Stimulated activated CD8-positive, alpha-beta memory T cell treated with anti-CD3 and anti-CD28 coated beads, Interleukin-12 subunit alpha, Interleukin-12 subunit beta, amount 100 ng/mL, for 1 hour (primary cell): ENCODE measurements around the gene GCNT2.
"Not testable (repeated sequence)": the region's sequence is repeated elsewhere in the genome, so short reads cannot be mapped to it uniquely, and the experiment has no call there.

Experiments
- DNase-seq: peaks from one replicate; pipeline ENCODE4 v3.0.0-alpha.2; 2020; ENCODE audit warnings: low read depth

Gene GCNT2

DNA sequence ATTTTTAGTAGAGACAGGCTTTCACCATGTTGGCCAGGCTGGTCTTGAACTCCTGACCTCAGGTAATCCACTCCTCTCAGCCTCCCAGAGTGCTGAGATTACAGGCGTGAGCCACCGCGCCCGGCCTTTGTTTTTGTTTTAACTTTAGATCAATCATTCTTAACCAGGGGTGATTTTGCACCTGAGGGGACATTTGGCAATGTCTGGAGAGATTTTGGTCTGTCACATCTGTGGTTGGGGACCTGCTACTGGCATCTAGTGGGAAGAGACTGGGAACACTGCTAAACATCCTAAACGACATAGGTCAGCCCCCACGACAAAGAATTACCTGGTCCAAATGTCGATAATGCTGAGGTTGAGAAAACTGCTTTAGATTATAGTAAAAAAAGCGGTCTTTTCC is 91.0 kb downstream of the GCNT2 start:
- no peak for DNase-seq

DNA sequence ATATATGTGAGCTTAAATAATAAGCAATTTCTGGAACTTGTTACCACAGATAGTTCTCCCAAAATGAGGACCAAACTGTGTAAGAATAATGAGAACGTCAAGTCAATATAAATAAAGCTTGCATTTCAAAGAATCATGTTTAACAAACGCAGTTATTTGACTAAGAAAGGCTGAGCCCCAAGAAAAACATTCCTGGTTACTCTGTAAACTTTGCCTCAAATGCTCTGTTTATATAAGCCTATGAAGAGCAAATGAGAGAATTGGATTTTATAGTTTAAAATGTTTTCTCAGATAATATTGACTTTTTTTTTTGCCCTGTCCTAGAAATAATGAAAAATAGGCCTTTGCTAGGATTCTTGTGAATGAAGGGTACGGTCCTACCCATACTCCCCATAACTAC is 91.9 kb downstream of the GCNT2 start:
- DNase-seq = no peak

GRCh38 chr6:10613723-10614122 is 92.6 kb downstream of the GCNT2 start:
- no peak for DNase-seq

DNA sequence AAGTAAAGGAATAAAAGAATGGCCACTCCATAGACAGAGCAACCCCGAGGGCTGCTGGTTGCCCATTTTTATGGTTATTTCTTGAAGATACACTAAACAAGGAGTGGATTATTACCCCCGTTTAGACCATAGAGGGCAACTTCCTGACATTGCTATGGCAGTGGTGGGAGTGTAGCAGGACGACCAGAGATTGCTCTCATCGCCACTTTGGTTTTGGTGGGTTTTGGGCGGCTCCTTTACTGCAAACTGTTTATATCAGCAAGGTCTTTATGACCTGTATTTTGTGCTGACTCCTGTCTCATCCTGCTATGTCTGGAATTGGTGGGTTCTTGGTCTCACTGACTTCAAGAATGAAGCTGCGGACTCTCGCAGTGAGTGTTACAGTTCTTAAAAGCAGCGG is 94.5 kb downstream of the GCNT2 start:
- no peak for DNase-seq

- DNase-seq = not testable (repeated sequence)
These were observed 95.1 kb downstream of the GCNT2 start for GRCh38 chr6:10616266-10616665.

DNA sequence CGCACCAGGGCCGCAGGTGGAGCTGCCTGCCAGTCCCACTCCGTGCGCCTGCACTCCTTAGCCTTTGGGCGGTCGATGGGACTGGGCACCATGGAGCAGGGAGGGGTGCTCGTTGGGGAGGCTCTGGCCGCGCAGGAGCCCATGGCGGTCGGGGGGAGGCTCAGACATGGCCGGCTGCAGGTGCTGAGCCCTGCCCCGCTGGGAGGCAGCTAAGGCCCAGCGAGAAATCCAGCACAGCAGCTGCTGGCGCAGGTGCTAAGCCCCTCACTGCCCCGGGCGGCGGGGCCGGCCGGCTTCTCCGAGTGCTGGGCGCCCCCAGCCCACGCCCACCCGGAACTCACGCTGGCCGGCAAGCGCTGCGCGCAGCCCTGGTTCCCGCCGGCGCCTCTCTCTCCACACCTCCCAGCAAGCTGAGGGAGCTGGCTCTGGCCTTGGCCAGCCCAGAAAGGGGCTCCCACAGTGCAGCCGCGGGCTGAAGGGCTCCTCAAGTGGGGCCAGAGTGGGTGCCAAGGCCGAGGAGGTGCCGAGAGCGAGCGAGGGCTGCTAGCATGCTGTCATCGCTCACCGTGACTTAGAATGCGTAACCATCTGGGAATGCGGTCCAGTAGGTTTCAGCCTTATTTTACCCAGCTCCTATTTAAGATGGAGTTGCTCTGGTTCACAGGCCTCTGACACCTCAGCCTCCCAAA is 96.0 kb downstream of the GCNT2 start:
- no peak for DNase-seq

DNA sequence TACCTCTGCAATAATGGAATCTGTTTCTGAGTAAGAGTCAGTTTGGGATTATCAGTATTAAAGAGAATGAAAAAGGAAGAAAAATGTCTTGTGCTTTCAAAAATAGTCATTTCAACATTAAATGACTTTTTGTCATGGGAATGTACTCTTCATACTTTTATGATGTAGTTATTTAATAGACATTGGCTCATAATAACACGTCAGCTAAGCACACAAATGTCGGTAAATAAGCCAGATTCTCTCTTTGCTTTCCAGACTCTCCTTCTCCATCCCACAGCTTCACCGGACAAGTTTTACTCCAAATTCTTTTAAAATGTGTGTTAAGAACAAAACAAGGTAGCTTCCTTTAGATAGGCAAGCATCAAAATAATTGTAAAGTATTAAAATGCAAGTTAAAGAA is 97.3 kb downstream of the GCNT2 start:
- no peak for DNase-seq

GRCh38 chr6:10621213-10621612 is 100.1 kb downstream of the GCNT2 start:
- DNase-seq = no peak

DNA sequence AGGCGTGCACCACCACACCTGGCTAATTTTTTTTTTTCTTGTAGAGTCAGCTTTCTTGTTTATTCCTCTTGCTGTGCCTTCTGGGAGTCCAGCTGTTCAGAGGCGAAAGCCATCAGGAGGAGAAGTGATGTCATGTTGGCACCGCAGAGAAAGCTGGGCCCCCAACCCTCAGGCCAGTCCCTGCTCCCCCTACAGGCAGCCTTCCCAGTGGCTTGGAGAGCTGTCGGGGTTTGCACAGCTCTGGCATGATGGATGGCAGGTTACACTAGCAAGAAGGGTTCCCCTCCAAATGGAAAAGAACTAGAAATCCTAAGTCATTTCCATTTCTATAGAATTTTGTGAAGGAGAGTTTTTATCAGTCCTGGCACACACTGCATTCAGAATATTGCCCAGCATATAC is 100.7 kb downstream of the GCNT2 start:
- DNase-seq = no peak

GRCh38 chr6:10624836-10625235 is 103.7 kb downstream of the GCNT2 start:
- DNase-seq = no peak

- no peak for DNase-seq
These were observed 105.1 kb downstream of the GCNT2 start for GRCh38 chr6:10626154-10626741.

- no peak for DNase-seq
These were observed 106.6 kb downstream of the GCNT2 start for GRCh38 chr6:10627800-10628199.

GRCh38 chr6:10630178-10630577 is 109.0 kb downstream of the GCNT2 start:
- DNase-seq = no peak

- no peak for DNase-seq
These were observed 112.1 kb downstream of the GCNT2 start for GRCh38 chr6:10633216-10633615.

- no peak for DNase-seq
These were observed 119.3 kb downstream of the GCNT2 start for GRCh38 chr6:10640412-10640811.

- DNase-seq = no peak
These were observed 120.4 kb downstream of the GCNT2 start for GRCh38 chr6:10641528-10641927.

DNA sequence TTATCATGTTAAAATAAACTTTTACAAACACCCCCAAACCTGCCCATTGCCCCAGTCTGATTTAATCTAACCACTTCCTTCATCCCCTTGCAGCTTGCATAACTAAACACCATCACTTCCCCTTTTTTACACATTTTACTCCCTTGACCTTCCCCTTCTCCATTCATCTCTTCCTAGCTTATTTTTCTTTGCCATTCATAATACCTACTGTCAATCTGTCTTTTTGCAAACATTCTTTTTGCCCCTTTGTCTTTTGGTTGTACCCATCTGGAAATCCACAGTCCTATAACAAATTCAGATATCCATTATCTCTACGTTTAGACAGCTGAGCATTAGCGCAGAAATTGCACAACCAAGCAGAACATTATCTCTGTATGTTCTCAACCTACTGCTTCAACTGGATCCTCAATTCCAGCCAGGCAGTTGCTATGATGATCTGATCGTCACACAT is 122.1 kb downstream of the GCNT2 start:
- DNase-seq = no peak

DNA sequence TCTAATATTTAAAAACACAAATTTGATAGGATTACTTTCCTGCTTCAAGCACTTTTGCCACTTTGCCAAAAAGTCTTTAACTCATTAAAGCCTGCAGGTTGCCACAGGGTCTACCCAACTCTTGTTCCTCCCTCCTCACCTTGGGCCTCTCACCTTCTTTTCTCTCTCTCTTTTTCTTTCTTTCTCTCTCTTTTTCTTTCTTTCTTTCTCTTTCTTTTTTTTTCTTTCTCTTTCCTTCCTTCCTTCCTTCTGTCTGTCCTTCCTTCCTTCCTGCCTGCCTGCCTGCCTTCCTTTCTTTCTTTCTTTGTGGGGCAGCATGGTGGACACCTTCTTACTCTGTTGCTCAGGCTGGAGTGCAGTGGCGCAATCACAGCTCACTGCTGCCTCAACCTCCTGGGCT is 123.1 kb downstream of the GCNT2 start:
- DNase-seq = no peak

DNA sequence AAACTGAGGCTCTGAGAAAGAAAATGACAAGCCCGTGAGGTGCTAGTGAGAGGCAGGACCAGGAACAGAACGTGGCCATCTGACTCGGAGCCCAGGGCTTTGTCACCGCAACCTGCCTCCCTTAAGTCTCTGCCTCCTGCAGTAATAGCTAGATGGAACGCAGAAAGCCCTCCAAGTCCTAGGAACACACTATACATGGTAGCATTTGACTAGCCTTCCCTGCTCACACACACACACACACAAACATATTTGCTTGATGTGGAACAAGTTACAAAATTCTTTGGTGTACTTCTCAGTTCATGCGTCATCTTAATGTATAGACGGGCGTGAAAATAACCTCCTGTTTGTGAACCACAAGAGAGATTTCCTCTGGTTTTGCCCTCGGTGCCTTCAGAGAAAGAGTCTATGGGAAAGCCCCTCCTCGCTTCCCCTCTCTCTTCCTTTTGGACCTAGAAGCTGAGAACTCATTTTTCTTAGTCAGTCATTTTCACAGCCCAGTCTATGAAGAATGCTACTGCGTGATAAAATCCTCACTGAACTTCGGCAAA is 134.4 kb downstream of the GCNT2 start:
- DNase-seq = no peak

- no peak for DNase-seq
These were observed 138.0 kb downstream of the GCNT2 start for GRCh38 chr6:10658910-10659698.

DNA sequence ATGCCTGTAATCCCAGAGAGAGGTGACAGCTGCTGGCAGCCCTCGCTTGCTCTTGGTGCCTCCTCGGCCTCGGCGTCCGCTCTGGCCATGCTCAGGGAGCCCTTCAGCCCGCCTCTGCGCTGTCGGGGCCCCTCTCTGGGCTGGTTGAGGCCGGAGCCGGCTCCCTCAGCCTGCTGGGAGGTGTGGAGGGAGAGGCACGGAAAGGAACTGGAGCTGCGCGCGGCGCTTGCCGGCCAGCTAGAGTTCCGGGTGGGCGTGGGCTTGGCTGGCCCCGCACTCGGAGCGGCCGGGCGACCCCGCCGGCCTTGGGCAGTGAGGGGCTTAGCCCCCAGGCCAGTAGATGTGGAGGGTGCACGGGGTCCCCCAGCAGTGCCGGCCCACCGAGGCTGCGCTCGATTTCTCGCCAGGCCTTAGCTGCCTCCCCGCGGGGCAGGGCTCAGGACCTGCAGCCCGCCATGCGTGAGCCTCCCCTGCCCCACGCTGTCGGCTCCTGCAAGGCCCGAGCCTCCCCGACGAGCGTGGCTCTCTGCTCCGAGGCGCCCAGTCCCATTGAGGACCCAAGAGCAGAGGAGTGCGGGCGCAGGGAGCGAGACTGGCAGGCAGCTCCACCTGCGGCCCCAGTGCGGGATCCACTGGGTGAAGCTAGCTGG is 138.7 kb downstream of the GCNT2 start:
- DNase-seq = no peak

DNA sequence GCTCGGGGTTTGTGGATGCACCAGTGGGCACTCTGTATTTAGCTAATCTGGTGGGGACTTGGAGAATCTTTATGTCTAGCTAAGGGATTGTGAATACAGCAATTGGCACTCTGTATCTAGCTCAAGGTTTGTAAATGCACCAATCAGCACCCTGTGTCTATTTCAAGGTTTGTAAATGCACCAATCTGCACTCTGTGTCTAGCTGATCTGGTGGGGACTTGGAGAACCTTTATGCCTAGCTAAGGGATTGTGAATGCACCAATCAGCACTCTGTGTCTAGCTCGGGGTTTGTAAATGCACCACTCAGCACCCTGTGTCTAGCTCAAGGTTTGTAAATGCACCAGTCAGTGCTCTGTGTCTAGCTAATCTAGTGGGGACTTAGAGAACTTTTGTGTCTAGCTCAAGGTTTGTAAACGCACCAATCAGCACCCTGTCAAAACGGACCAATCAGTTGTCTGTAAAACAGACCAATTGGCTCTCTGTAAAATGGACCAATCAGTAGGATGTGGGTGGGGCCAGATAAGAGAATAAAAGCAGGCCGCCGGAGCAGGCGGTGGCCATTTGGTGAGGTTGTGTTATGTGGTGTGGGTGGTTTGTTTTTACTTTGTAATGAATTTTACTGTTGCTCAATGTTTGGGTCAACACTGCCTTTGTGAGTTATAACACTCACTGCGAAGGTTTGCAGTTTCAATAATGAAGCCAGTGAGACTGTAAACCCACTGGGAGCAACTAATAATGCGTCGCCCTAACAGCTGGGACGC is 139.5 kb downstream of the GCNT2 start:
- not testable (repeated sequence) for DNase-seq
